ENCODE data around the gene ZMIZ1. TPM values are rescaled to one million over a fixed set of nuclear protein-coding genes. Genes with fewer than 3 reads are reported as not detected.

Gene ZMIZ1, protein sequence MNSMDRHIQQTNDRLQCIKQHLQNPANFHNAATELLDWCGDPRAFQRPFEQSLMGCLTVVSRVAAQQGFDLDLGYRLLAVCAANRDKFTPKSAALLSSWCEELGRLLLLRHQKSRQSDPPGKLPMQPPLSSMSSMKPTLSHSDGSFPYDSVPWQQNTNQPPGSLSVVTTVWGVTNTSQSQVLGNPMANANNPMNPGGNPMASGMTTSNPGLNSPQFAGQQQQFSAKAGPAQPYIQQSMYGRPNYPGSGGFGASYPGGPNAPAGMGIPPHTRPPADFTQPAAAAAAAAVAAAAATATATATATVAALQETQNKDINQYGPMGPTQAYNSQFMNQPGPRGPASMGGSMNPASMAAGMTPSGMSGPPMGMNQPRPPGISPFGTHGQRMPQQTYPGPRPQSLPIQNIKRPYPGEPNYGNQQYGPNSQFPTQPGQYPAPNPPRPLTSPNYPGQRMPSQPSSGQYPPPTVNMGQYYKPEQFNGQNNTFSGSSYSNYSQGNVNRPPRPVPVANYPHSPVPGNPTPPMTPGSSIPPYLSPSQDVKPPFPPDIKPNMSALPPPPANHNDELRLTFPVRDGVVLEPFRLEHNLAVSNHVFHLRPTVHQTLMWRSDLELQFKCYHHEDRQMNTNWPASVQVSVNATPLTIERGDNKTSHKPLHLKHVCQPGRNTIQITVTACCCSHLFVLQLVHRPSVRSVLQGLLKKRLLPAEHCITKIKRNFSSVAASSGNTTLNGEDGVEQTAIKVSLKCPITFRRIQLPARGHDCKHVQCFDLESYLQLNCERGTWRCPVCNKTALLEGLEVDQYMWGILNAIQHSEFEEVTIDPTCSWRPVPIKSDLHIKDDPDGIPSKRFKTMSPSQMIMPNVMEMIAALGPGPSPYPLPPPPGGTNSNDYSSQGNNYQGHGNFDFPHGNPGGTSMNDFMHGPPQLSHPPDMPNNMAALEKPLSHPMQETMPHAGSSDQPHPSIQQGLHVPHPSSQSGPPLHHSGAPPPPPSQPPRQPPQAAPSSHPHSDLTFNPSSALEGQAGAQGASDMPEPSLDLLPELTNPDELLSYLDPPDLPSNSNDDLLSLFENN
- 10 to 100 TPM; 51.0 to 99.2 (median 91.8) TPM for total RNA-seq

DNA sequence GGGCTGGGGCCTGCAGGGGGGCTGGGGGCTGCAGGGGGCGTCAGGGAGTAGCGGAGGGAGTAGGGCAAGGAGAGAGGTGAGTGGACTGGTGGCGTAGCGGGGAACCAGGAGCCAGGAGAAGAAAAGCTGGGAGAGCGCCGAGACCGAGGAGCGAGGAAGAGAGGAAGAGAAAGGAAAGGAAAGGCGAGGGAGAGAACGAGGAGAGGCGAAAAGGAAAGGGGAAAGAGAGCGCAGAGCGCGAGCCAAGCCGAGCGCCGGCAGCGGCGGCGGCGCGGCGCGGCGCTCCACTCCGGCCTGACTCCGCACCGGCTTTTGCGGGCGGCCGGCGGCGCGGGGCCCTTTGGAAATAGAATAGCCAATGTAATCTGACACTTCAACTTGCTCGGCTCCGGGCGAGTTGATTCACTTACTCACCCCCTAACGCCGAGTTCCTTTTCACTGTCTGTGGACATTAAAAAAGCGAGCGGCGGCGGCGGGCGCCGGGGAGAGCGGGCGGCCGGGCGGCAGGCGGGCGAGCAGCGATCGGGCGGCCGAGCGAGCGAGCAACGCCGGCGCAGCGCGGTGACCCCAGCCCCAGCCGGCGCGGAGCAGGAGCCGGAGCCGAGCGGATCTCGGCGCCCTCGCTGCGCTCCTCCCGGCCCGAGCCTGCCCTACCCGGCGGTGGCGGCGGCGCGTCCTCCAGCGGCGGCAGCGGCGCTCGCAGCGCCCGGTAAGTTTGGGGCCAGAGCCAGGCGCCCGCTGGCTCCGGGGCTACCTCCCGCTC, at the start of gene ZMIZ1:
Gene ZMIZ1 (plus strand): TSS at position 405 of the 763 bp plus-strand sequence. CDS start 132,667 bp downstream, outside the sequence.
- ATAC-seq (ENCODE audit: low FRiP score in 2 of 2) (peak; percentile 52 to 77), DNase-seq (peak; percentile 89 to 98)
- Histone ChIP-seq H3K27ac (peak within 1 kb of the TSS; percentile 95 to 98 (median 98)), H3K9me3 (no peaks in the 10 kb centered on the region), H3K4me3 (peak within 1 kb of the TSS; percentile 65 to 92 (median 73)), H3K36me3 (no peaks in the 10 kb centered on the region), H3K4me1 (peaks cover 40 to 57% (median 41%) of the 10 kb centered on the region in 4 donors), H3K27me3 (no peaks in the 10 kb centered on the region)
- TF ChIP-seq POLR2AphosphoS5 (IDR thresholded peaks at IDR 0.05) (peak; percentile 33 to 91), EP300 (IDR thresholded peaks at IDR 0.05) (peak in 1 of 4 donors; percentile 6), POLR2A (IDR thresholded peaks at IDR 0.05) (peak in 3 of 4 donors; percentile 72 to 83 (median 80))
- TF ChIP-seq, protein P1, sequence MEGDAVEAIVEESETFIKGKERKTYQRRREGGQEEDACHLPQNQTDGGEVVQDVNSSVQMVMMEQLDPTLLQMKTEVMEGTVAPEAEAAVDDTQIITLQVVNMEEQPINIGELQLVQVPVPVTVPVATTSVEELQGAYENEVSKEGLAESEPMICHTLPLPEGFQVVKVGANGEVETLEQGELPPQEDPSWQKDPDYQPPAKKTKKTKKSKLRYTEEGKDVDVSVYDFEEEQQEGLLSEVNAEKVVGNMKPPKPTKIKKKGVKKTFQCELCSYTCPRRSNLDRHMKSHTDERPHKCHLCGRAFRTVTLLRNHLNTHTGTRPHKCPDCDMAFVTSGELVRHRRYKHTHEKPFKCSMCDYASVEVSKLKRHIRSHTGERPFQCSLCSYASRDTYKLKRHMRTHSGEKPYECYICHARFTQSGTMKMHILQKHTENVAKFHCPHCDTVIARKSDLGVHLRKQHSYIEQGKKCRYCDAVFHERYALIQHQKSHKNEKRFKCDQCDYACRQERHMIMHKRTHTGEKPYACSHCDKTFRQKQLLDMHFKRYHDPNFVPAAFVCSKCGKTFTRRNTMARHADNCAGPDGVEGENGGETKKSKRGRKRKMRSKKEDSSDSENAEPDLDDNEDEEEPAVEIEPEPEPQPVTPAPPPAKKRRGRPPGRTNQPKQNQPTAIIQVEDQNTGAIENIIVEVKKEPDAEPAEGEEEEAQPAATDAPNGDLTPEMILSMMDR (IDR thresholded peaks at IDR 0.05): peak in 2 of 6 experiments; percentile 36 to 48
- 0% methylated on average over 46 to 55 of the region's 92 CpGs for WGBS, 2 donors

DNA sequence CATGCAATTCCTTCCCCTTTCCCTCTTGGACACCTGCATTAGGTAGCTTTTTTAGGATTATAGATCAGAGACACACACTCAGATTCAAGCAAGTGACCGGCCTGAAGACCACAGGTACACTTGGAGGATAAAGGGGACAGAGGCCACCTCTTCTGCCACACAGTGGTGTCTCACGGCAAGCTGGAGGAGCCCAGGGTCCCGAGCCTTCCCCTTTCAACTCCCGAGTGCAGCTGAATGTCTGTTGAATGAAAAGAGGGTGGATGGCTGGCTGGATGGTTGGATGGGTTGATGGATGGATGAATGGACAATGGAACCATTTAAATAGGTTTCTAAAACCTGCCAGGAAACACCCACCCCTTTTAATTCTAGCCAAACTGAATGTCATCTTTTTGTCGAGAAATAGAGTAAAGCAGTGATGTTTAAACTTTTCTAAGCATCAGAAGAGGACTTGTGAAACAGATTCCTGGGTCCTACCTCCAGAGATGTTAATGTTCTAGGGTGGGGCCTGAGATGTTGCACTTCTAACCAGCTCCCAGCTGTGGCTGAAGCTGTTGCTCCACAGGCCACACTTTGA, 49.2 kb upstream of the ZMIZ1 start:
- Histone ChIP-seq H3K4me1 (peaks cover 0 to 15% (median 10%) of the 10 kb centered on the region in 4 donors), H3K27me3 (no peaks in the 10 kb centered on the region), H3K36me3 (no peaks in the 10 kb centered on the region), H3K9me3 (peaks cover 0 to 5% (median 0%) of the 10 kb centered on the region in 4 donors), H3K4me3 (no peak overlapping the region), H3K27ac (no peak overlapping the region)
- TF ChIP-seq POLR2A (IDR thresholded peaks at IDR 0.05) (no peak), POLR2AphosphoS5 (IDR thresholded peaks at IDR 0.05) (no peak), EP300 (IDR thresholded peaks at IDR 0.05) (no peak)
- TF ChIP-seq, protein P1 (IDR thresholded peaks at IDR 0.05): no peak
- no peak for ATAC-seq (ENCODE audit: low FRiP score in 2 of 2)
- peak in 1 of 2 donors; percentile 4 for DNase-seq
- WGBS, 2 donors: 92 to 100% methylated on average over 5 of the region's 5 CpGs

DNA sequence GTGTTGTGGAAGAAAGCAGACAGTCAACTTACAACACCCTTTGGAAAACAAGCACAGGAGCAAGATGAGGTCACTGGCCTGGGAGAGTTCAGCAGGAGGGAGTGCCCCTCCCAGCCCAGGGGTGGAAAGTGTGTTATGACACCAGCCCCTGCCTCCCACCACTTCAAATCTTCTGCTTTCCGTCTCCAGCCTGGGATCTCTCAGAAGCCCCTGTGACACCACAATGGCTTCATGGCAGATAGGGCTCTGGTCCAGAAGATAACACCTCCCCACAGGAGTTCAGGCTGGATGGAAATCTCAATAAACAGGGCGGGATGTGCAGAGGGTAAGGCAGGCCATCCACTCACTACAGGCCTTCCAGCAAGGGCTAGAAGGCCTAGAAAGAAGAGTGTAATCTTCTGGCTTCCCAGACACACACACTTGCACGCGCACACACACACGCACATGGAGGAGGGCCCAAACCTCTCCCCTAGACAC, 48.7 kb upstream of the ZMIZ1 start:
- H3K27ac ChIP-seq: no peak overlapping the region
- no peak overlapping the region for H3K4me3 ChIP-seq
- peaks cover 0 to 21% (median 16%) of the 10 kb centered on the region in 4 donors for H3K4me1 ChIP-seq
- ATAC-seq (ENCODE audit: low FRiP score in 2 of 2) (peak in 1 of 2 donors; percentile 88), DNase-seq (peak in 1 of 2 donors; percentile 10)
- H3K36me3 ChIP-seq: no peaks in the 10 kb centered on the region
- no peaks in the 10 kb centered on the region for H3K27me3 ChIP-seq
- H3K9me3 ChIP-seq: peaks cover 0 to 5% (median 0%) of the 10 kb centered on the region in 4 donors
- WGBS, 2 donors: 92 to 94% methylated on average over 5 of the region's 5 CpGs
- TF ChIP-seq POLR2AphosphoS5 (IDR thresholded peaks at IDR 0.05) (no peak), EP300 (IDR thresholded peaks at IDR 0.05) (no peak), POLR2A (IDR thresholded peaks at IDR 0.05) (no peak)
- TF ChIP-seq, protein P1 (IDR thresholded peaks at IDR 0.05): no peak

DNA sequence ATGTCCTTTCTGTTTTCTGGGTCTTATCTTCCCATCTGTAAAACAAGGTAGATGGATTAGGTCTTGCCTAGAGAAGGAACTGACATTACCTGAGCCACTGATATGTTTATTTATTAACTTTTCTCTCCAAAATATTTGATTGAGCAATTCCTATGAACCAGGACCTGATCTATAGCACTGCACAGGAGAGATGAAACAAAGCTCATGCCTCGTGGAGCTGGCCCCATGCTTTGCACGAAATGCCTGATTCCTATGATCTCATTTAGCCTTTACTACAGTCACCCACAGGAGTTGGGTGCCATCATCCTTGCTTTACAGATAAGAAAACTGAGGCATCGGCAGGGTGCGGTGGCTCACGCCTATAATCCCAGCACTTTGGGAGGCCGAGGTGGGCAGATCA, 48.2 kb upstream of the ZMIZ1 start:
- TF ChIP-seq, protein P1 (IDR thresholded peaks at IDR 0.05): no peak
- no peak for TF ChIP-seq EP300 (IDR thresholded peaks at IDR 0.05)
- no peak for TF ChIP-seq POLR2A (IDR thresholded peaks at IDR 0.05)
- TF ChIP-seq POLR2AphosphoS5 (IDR thresholded peaks at IDR 0.05): no peak
- no peaks in the 10 kb centered on the region for H3K27me3 ChIP-seq
- no peak overlapping the region for H3K4me3 ChIP-seq
- DNase-seq: no peak
- ATAC-seq (ENCODE audit: low FRiP score in 2 of 2): no peak
- no peaks in the 10 kb centered on the region for H3K36me3 ChIP-seq
- WGBS, 2 donors: 89 to 93% methylated on average over 6 of the region's 6 CpGs
- no peak overlapping the region for H3K27ac ChIP-seq
- peaks cover 0 to 26% (median 19%) of the 10 kb centered on the region in 4 donors for H3K4me1 ChIP-seq
- H3K9me3 ChIP-seq: peaks cover 0 to 5% (median 0%) of the 10 kb centered on the region in 4 donors
